Naive thymus-derived CD8-positive, alpha-beta T cell (primary cell): ENCODE results near the gene PDLIM4. TPM values are rescaled to one million over a fixed set of nuclear protein-coding genes. Genes with fewer than 3 reads are reported as not detected.

Source experiments
- ATAC-seq, 2 donors: fragments of 150-1000 bp; cut with Tn5 transposase in 1 of 2; sonication (Bioruptor Pico), chemical (Tn5 transposase) in 1 of 2; 1 replicate in 1 of 2; 2 replicates in 1 of 2; pipeline ENCODE4 v1.10.0; 2021; ENCODE audit warnings: mild to moderate bottlenecking in 2 of 2, moderate library complexity in 2 of 2
- POLR2A ChIA-PET: fragments of 350-600 bp; sonication (Branson Sonifier 250); formaldehyde crosslinking; loops from one replicate; lab custom pipeline; 2021; ENCODE audit warnings: antibody characterized with exemption; lab: Charles Lee
- DNase-seq, 10 donors: peaks; one replicate each; pipeline versions ENCODE4 v3.0.0 to v3.0.0-alpha.2; 2020 to 2022
- H3K27ac Mint-ChIP-seq, 10 donors: one replicate each; pipeline ENCODE4 v1.8.0; 2020 to 2022; ENCODE audit warnings: mild to moderate bottlenecking in 10 of 10, mixed read lengths in 10 of 10, moderate library complexity in 4 of 10, inconsistent platforms in 1 of 10
- H3K27me3 Mint-ChIP-seq, 5 donors: one replicate each; pipeline ENCODE4 v1.8.0; 2021 to 2022; ENCODE audit warnings: mixed read lengths in 5 of 5
- H3K36me3 Mint-ChIP-seq, 3 donors: one replicate each; pipeline ENCODE4 v1.8.0; 2020 to 2022; ENCODE audit warnings: mixed read lengths in 3 of 3, mild to moderate bottlenecking in 2 of 3, inconsistent platforms in 1 of 3
- H3K4me1 Mint-ChIP-seq, 4 donors: one replicate each; pipeline ENCODE4 v1.8.0; 2021 to 2022; ENCODE audit warnings: mixed read lengths in 4 of 4
- H3K4me3 Mint-ChIP-seq, 10 donors: one replicate each; pipeline ENCODE4 v1.8.0; 2020 to 2022; ENCODE audit warnings: mild to moderate bottlenecking in 10 of 10, mixed read lengths in 10 of 10, moderate library complexity in 6 of 10, inconsistent platforms in 1 of 10
- H3K9me3 Mint-ChIP-seq, 9 donors: one replicate each; pipeline ENCODE4 v1.8.0; 2020 to 2022; ENCODE audit warnings: mixed read lengths in 9 of 9, mild to moderate bottlenecking in 3 of 9, inconsistent platforms in 1 of 9, moderate library complexity in 1 of 9
- microRNA-seq: library from miRNA; unstranded; fragments of <30 nt; microRNA quantifications from one replicate; pipeline ENCODE4 v1.2.0, GENCODE V29; 2022; ENCODE audit warnings: borderline microRNAs expressed
- polyA plus RNA-seq, 3 donors: library from polyadenylated mRNA; unstranded; fragments of 300-500 nt; fragmentation: Illumina TruSeq; gene quantifications; one replicate each; pipeline ENCODE4 v1.2.3, GENCODE V29; 2021
- total RNA-seq, 8 experiments: library from RNA in 2 of 8; stranded (reverse) in 2 of 8; gene quantifications; one replicate each; pipeline ENCODE4 v1.2.3 and lab custom pipeline; 2021 to 2026

PDLIM4 gene
- total and polyA plus RNA-seq, 5 experiments from 2014 or later, result not detected

DNA sequence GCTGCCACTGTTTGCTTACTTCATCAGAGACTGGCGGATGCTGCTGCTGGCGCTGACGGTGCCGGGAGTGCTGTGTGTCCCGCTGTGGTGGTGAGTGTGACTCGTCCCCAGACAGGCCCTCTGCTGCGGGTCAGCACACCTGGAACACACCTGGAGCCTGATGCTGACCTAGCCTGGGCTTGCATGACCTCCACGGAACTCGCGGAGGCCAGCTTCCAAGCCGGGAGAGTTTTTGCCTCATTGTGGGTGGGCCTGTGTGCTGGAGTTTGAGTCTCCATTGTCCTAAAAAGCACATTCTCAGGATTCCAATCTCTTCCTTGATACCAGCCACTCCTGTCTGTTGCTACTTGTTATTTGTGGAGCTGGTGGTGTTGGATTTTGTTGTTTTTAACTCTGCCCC is 64.8 kb downstream of the PDLIM4 start:
- no peaks in the 10 kb centered on the region for H3K4me1 Mint-ChIP-seq
- DNase-seq (no peak), ATAC-seq (no peak)
- H3K4me3 Mint-ChIP-seq, result no peak overlapping the region
- H3K9me3 Mint-ChIP-seq, result no peaks in the 10 kb centered on the region
- H3K36me3 Mint-ChIP-seq, result peaks cover 4 to 30% (median 4%) of the 10 kb centered on the region in 3 donors
- no peaks in the 10 kb centered on the region for H3K27me3 Mint-ChIP-seq
- POLR2A ChIA-PET, result no interaction called here
- no peak overlapping the region for H3K27ac Mint-ChIP-seq

Small RNA genes within 50 kb of the gene (microRNA-seq; reads per million reads assigned to microRNA genes)
- not detected for gene MIR6830

Other genes starting within 250 kb of the PDLIM4 start
- gene ACSL6, start 246.0 kb upstream of the PDLIM4 start, total RNA-seq, result 10 to 100 TPM; 40.0 to 41.8 TPM
- gene ACSL6, start 246.0 kb upstream of the PDLIM4 start, polyA plus RNA-seq, result 10 to 100 TPM; 11.4 to 16.5 (median 14.0) TPM
- not detected for gene IL3, start 197.0 kb upstream of the PDLIM4 start, total RNA-seq
- gene IL3, start 197.0 kb upstream of the PDLIM4 start, polyA plus RNA-seq, result not detected
- not detected for gene CSF2, start 183.9 kb upstream of the PDLIM4 start, total RNA-seq
- gene CSF2, start 183.9 kb upstream of the PDLIM4 start, polyA plus RNA-seq, result not detected
- not detected for gene P4HA2, start 29.8 kb upstream of the PDLIM4 start, total RNA-seq
- 1 to 10 TPM in 1 of 3 donors, not detected in 2; 1.2 TPM for gene P4HA2, start 29.8 kb upstream of the PDLIM4 start, polyA plus RNA-seq
- not detected for gene SLC22A4, start 36.7 kb downstream of the PDLIM4 start, total RNA-seq
- not detected for gene SLC22A4, start 36.7 kb downstream of the PDLIM4 start, polyA plus RNA-seq
- gene SLC22A5, start 112.0 kb downstream of the PDLIM4 start, total RNA-seq, result 10 to 100 TPM in 1 of 2 experiments, 1 to 10 TPM in 1; 9.9 to 11.1 TPM
- 1 to 10 TPM; 1.9 to 3.2 (median 2.0) TPM for gene SLC22A5, start 112.0 kb downstream of the PDLIM4 start, polyA plus RNA-seq
- gene IRF1, start 233.1 kb downstream of the PDLIM4 start, total RNA-seq, result 100 to 1,000 TPM; 116 to 127 TPM
- gene IRF1, start 233.1 kb downstream of the PDLIM4 start, polyA plus RNA-seq, result 100 to 1,000 TPM; 108 to 218 (median 141) TPM